Smooth muscle cell (in vitro differentiated cells): Measurements from ENCODE around the gene AARSD1. TPM values are rescaled to one million over a fixed set of nuclear protein-coding genes. Genes with fewer than 3 reads are reported as not detected.
A peak's percentile ranks its signal among the peaks of the same experiment; 100 is the strongest.

Experiments used
- DNase-seq: peaks from one replicate; lab custom pipeline; 2025; ENCODE audit not compliant: unreplicated experiment; lab: John Stamatoyannopoulos, UW
- H2AFZ ChIP-seq: fragments of 200-600 bp; sonication (generic); 2 replicates; pipeline ENCODE4 v1.6.0; 2016; ENCODE audit warnings: antibody characterized with exemption, low read depth, mild to moderate bottlenecking
- H3F3A ChIP-seq: fragments of 200-600 bp; sonication (generic); 2 replicates; pipeline ENCODE4 v1.6.0; 2017; ENCODE audit warnings: antibody characterized with exemption, low read depth
- H3K27ac ChIP-seq: fragments of 200-600 bp; sonication (generic); 2 replicates; pipeline ENCODE4 v1.5.1; 2016; ENCODE audit warnings: low read depth, mild to moderate bottlenecking
- H3K27me3 ChIP-seq: fragments of 200-600 bp; sonication (generic); 2 replicates; pipeline ENCODE4 v1.6.1; 2016; ENCODE audit warnings: low read depth, mild to moderate bottlenecking
- H3K36me3 ChIP-seq: fragments of 200-600 bp; sonication (generic); 2 replicates; pipeline ENCODE4 v1.5.1; 2016; ENCODE audit warnings: low read depth
- H3K4me1 ChIP-seq: fragments of 200-600 bp; sonication (generic); 2 replicates; pipeline ENCODE4 v1.5.1; 2016; ENCODE audit warnings: low read depth
- H3K4me2 ChIP-seq: fragments of 200-600 bp; sonication (generic); 2 replicates; pipeline ENCODE4 v1.6.0; 2016; ENCODE audit warnings: mild to moderate bottlenecking
- H3K4me3 ChIP-seq: fragments of 200-600 bp; sonication (generic); 2 replicates; pipeline ENCODE4 v1.5.1; 2016; ENCODE audit warnings: mild to moderate bottlenecking
- H3K79me2 ChIP-seq: fragments of 200-600 bp; sonication (generic); 2 replicates; pipeline ENCODE4 v1.6.0; 2016; ENCODE audit warnings: low read depth, mild to moderate bottlenecking
- H3K9ac ChIP-seq: fragments of 200-600 bp; sonication (generic); 2 replicates; pipeline ENCODE4 v1.6.0; 2016; ENCODE audit warnings: low read depth
- H3K9me3 ChIP-seq: fragments of 200-600 bp; sonication (generic); replicated peaks from 2 replicates; pipeline ENCODE4 v1.5.1; 2016; ENCODE audit warnings: low read depth
- H4K20me1 ChIP-seq: fragments of 200-600 bp; sonication (generic); 2 replicates; pipeline ENCODE4 v1.6.0; 2016; ENCODE audit warnings: low read depth
- CTCF ChIP-seq: fragments of 200-600 bp; sonication (generic); IDR thresholded peaks from 2 replicates; pipeline ENCODE4 v1.5.1; 2017; ENCODE audit warnings: borderline replicate concordance, mild to moderate bottlenecking, antibody characterized with exemption; ENCODE audit not compliant: insufficient read depth, poor library complexity, severe bottlenecking
- WGBS: methylation state at CpG from one replicate; pipeline ENCODE4 v1.1.7; 2016; ENCODE audit warnings: low lambda C conversion rate; 5-methylcytosine and 5-hydroxymethylcytosine counted together
- polyA plus RNA-seq: library from polyadenylated mRNA; unstranded; fragments of >200 nt; fragmentation: Nextera tagmentation; extraction: Ambion mirVana; gene quantifications from 2 replicates; pipeline ENCODE4 v1.2.1, GENCODE V29; 2016
- total RNA-seq: library from RNA; depleted of rRNA; stranded (reverse); fragments of >200 nt; gene quantifications from 2 replicates; pipeline ENCODE4 v1.2.3, GENCODE V29; 2014

AARSD1 gene
- total and polyA plus RNA-seq, 2 experiments from 2014 or later: 22.0 to 48.0 TPM

GRCh38 chr17:42989141-42989540 is 24.9 kb upstream of the AARSD1 start:
- no peak overlapping the region for H3K4me3 ChIP-seq
- H3K27me3 ChIP-seq: no peaks in the 10 kb centered on the region
- no peak for DNase-seq
- peaks cover 22% of the 10 kb centered on the region for H3K36me3 ChIP-seq
- no peak overlapping the region for H3K27ac ChIP-seq
- H2AFZ ChIP-seq: no peak overlapping the region
- H3K4me2 ChIP-seq: no peak overlapping the region
- peaks cover 8% of the 10 kb centered on the region for H3K79me2 ChIP-seq
- H3K9ac ChIP-seq: no peak overlapping the region
- H3K9me3 ChIP-seq: no peaks in the 10 kb centered on the region
- peaks cover 9% of the 10 kb centered on the region for H4K20me1 ChIP-seq
- peaks cover under 1% of the 10 kb centered on the region for H3F3A ChIP-seq
- TF ChIP-seq CTCF: no peak
- no peaks in the 10 kb centered on the region for H3K4me1 ChIP-seq
- WGBS: 96% methylated on average over 5 of the region's 5 CpGs

- Histone ChIP-seq H3F3A (no peaks in the 10 kb centered on the region), H3K4me2 (no peak overlapping the region), H3K9me3 (no peaks in the 10 kb centered on the region), H3K4me1 (no peaks in the 10 kb centered on the region), H3K27ac (no peak overlapping the region), H3K27me3 (no peaks in the 10 kb centered on the region), H2AFZ (no peak overlapping the region), H3K4me3 (no peak overlapping the region), H3K79me2 (peaks cover 37% of the 10 kb centered on the region), H4K20me1 (peaks cover 30% of the 10 kb centered on the region), H3K9ac (no peak overlapping the region), H3K36me3 (peaks cover 22% of the 10 kb centered on the region)
- TF ChIP-seq CTCF: no peak
- no peak for DNase-seq
- 82% methylated on average over 1 of the region's 1 CpG for WGBS
Measured at GRCh38 chr17:42985225-42985624, 21.0 kb upstream of the AARSD1 start.

GRCh38 chr17:42982266-42982665 is 18.0 kb upstream of the AARSD1 start:
- no peak overlapping the region for H3K9ac ChIP-seq
- H3K27ac ChIP-seq: no peak overlapping the region
- no peak overlapping the region for H3K4me3 ChIP-seq
- peaks cover 6% of the 10 kb centered on the region for H3K36me3 ChIP-seq
- peaks cover 7% of the 10 kb centered on the region for H3K4me1 ChIP-seq
- peaks cover 30% of the 10 kb centered on the region for H4K20me1 ChIP-seq
- H3K79me2 ChIP-seq: peaks cover 37% of the 10 kb centered on the region
- no peaks in the 10 kb centered on the region for H3K9me3 ChIP-seq
- H2AFZ ChIP-seq: no peak overlapping the region
- no peaks in the 10 kb centered on the region for H3F3A ChIP-seq
- no peaks in the 10 kb centered on the region for H3K27me3 ChIP-seq
- peak overlapping the region; percentile 99 for H3K4me2 ChIP-seq
- no peak for TF ChIP-seq CTCF
- no peak for DNase-seq

- Histone ChIP-seq H3K9ac (peak overlapping the region; percentile 90), H3K4me2 (peak overlapping the region; percentile 99), H3K36me3 (no peaks in the 10 kb centered on the region), H3K9me3 (no peaks in the 10 kb centered on the region), H2AFZ (peak overlapping the region; percentile 79), H3K4me3 (peak overlapping the region; percentile 93), H3K27me3 (no peaks in the 10 kb centered on the region), H3K4me1 (peaks cover 7% of the 10 kb centered on the region), H3F3A (no peaks in the 10 kb centered on the region), H3K27ac (peak overlapping the region; percentile 81), H3K79me2 (peaks cover 37% of the 10 kb centered on the region), H4K20me1 (peaks cover 30% of the 10 kb centered on the region)
- WGBS: 1% methylated on average over 49 of the region's 67 CpGs
- no peak for DNase-seq
- no peak for TF ChIP-seq CTCF
Measured at GRCh38 chr17:42980766-42981397, 16.6 kb upstream of the AARSD1 start.
